ENCODE measurements around the gene POP7.
"Not testable (repeated sequence)": the region's sequence is repeated elsewhere in the genome, so short reads cannot be mapped to it uniquely, and the experiment has no call there.

The POP7 gene

DNA sequence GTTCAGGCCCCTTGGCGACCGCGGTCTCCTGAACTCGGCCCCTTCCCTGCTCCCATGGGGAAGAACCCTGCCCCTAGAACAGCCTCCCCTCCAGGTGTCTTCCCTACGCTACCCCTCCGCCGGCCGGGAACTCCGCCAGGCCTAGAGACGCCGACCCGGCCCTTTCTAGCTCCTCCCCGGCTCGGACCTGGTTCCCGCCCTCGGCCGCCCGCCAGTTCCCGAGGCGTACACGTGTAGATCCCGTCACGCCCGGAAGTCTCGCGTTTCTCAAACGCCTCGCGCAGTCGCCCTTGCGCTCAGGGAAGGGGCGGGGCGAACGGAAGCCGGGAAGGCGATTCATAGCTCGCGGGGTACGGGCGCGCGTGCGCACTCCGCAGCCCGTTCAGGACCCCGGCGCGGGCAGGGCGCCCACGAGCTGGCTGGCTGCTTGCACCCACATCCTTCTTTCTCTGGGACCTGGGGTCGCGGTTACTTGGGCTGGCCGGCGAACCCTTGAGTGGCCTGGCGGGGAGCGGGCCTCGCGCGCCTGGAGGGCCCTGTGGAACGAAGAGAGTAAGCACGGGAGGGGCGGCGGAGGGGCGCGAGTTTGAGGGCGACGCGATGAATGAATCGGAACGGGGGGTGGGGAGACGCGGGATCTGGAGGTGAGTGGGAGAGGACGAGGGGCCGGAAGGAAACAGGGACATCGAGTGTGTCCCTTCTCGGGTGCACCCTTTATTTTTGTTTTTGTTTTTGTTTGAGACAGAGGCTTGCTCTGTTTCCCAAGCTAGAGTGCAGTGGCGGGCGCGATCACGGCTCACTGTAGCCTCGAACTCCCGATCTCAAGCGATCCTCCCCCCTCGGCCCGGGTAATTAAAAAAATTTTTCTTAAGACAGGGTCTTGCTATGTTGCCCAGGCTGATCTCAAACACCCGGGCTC lies at the start of gene POP7:
POP7 (plus strand) TSS at position 369 of the 919 bp plus-strand sequence. CDS start 710 bp downstream, outside the sequence.
- in situ Hi-C loops (cut with MboI; ENCODE audit: low pct_unique_long_range_greater_than_20kb, low sequenced_read_pairs, unreplicated experiment), result loop anchor here (10.0 kb wide), 1 partner anchor 149 kb away; the partner anchor contains the start of gene SLC12A9
- TF ChIP-seq, protein P1, sequence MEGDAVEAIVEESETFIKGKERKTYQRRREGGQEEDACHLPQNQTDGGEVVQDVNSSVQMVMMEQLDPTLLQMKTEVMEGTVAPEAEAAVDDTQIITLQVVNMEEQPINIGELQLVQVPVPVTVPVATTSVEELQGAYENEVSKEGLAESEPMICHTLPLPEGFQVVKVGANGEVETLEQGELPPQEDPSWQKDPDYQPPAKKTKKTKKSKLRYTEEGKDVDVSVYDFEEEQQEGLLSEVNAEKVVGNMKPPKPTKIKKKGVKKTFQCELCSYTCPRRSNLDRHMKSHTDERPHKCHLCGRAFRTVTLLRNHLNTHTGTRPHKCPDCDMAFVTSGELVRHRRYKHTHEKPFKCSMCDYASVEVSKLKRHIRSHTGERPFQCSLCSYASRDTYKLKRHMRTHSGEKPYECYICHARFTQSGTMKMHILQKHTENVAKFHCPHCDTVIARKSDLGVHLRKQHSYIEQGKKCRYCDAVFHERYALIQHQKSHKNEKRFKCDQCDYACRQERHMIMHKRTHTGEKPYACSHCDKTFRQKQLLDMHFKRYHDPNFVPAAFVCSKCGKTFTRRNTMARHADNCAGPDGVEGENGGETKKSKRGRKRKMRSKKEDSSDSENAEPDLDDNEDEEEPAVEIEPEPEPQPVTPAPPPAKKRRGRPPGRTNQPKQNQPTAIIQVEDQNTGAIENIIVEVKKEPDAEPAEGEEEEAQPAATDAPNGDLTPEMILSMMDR (IDR thresholded peaks at IDR 0.05; ENCODE audit: extremely low read depth, insufficient read depth, missing control alignments), result no peak
- peak; percentile 97 for DNase-seq (ENCODE audit: low spot score)

DNA sequence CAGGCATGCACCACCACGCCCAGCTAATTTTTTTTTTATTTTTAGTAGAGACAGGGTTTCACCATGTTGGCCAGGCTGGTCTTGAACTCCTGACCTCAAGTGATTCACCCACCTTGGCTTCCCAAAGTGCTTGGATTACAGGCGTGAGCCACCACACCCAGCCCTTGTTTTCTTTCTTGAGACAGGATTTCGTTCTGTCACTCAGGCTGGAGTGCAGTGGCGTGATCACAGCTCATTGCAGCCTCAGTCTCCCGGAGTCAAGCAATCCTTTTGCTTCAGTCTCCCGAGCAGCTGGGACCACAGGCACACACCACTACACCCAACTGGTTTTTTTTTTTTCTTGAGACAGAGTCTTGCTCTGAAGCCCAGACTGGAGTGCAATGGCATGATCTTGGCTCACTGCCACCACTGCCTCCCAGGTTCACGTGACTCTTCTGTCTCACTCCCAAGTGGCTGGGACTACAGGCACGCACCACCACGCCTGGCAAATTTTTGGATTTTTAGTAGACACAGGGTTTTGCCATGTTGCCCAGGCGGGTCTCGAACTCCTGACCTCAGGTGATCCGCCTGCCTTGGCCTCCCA lies 43.6 kb upstream of the POP7 start:
- DNase-seq (ENCODE audit: low spot score); in situ Hi-C loops (cut with MboI; ENCODE audit: low pct_unique_long_range_greater_than_20kb, low sequenced_read_pairs, unreplicated experiment): not testable (repeated sequence)

DNA sequence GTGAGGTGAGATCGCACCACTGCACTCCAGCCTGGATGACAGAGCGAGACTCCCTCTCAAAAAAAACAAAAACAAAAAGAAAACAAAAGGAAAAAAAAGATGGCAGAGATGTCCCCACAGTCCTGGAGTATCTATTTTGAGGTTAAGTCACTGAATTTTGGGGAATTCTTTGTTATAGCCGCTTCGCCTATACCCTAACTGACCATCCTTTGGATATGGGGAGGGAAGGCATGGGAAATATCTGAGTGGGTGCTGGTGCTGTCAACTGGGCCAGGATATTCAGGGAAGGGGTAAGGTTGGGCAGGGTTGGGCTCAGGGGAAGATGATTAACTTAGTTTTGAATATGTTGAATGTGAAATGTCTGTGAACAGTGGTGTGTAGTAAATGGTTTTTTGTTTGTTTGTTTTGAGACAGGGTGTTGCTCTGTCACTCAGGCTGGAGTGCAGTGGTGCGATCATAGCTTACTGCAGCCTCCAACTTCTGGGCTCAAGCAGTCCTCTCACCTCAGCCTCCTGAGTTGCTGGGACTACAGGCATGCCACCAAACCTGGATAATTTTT lies 40.7 kb upstream of the POP7 start:
- TF ChIP-seq, protein P1 (IDR thresholded peaks at IDR 0.05; ENCODE audit: extremely low read depth, insufficient read depth, missing control alignments), result no peak
- in situ Hi-C loops (cut with MboI; ENCODE audit: low pct_unique_long_range_greater_than_20kb, low sequenced_read_pairs, unreplicated experiment), result no loop called here
- no peak for DNase-seq (ENCODE audit: low spot score)

DNA sequence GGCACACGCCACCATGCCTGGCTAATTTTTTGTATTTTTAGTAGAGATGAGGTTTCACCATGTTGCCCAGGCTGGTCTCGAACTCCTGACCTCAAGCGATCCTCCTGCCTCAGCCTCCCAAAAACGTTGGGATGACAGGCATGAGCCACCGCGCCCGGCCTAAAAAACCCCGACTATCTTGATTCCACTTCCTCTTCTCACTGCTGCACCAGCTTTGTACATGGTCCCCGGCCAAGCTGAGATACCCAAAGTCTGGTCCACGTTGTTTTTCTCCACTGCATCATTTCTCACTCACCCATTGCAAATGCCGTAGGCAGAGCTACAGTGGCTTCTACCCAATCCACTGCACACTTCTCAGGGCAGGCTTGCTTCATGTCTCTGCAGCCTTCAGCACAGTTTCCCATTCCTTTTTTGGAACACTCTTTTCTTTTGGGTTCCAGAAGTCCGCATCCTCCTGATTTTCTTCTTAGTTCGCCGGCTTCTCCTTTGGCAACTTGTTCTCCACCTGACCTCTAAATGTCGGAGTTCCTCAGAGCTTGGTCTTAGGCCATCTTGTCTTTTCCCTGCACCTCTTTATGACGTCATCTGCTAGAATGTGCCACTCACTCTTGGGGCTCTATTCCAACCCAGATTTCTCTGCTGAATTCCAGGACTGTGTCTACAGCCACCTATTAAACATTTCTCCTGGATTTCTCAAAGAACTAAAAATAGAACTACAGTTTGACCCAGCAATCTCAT lies 38.4 kb upstream of the POP7 start:
- no peak for DNase-seq (ENCODE audit: low spot score)
- TF ChIP-seq, protein P1 (IDR thresholded peaks at IDR 0.05; ENCODE audit: extremely low read depth, insufficient read depth, missing control alignments), result no peak
- in situ Hi-C loops (cut with MboI; ENCODE audit: low pct_unique_long_range_greater_than_20kb, low sequenced_read_pairs, unreplicated experiment), result no loop called here

DNA sequence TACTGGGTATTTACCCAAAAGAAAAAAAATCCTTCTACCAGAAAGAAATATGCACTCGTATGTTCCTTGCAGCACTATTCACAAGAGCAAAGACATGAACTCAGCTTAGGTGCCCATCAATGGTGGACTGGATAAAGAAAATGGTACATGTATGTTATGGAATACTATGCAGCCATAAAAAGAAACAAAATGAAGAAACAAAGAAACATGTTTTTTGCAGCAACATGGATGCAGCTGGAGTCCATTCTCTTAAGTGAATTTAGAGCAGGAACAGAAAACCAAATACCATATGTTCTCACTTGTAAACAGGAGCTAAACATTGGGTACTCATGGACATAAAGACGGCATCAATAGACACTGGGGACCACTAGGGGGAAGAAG lies 37.9 kb upstream of the POP7 start:
- TF ChIP-seq, protein P1 (IDR thresholded peaks at IDR 0.05; ENCODE audit: extremely low read depth, insufficient read depth, missing control alignments), result no peak
- no peak for DNase-seq (ENCODE audit: low spot score)
- in situ Hi-C loops (cut with MboI; ENCODE audit: low pct_unique_long_range_greater_than_20kb, low sequenced_read_pairs, unreplicated experiment), result no loop called here

DNA sequence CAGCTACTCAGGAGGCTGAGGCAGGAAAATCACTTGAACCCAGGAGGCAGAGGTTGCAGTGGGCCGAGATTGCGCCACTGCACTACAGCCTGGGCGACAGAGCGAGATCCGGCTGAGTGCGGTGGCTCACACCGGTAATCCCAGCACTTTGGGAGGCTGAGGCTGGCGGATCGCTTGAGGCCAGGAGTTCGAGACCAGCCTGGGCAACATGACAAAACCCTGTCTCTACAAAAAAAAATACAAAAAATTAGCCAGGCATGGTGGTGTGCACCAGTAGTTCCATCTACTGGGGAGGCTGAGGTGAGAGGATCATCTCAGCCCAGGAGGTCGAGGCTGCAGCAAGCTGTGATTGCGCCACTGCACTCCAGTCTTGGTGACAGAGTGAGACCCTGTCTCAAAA lies 36.8 kb upstream of the POP7 start:
- in situ Hi-C loops (cut with MboI; ENCODE audit: low pct_unique_long_range_greater_than_20kb, low sequenced_read_pairs, unreplicated experiment); DNase-seq (ENCODE audit: low spot score): not testable (repeated sequence)

DNA sequence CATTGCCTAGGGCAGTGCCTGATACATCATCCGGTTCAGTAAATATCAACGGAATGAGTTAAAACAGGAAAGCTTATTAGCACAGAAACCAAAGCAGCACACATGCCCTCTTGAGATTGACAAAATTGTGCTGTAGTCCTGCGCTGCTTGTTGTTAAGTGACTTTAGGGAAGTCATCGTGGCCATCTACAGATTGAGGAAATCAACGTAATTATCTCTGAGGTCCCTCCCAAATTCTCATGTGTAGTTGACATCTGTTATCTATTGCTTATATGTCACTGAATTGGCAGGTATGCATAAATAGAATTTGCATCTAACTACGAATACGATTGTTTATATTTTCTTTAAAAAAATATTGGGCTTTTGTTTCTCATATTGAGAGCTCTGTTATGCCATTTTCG lies 35.8 kb upstream of the POP7 start:
- TF ChIP-seq, protein P1 (IDR thresholded peaks at IDR 0.05; ENCODE audit: extremely low read depth, insufficient read depth, missing control alignments), result no peak
- DNase-seq (ENCODE audit: low spot score), result no peak
- in situ Hi-C loops (cut with MboI; ENCODE audit: low pct_unique_long_range_greater_than_20kb, low sequenced_read_pairs, unreplicated experiment), result no loop called here

All from GM13977 (cell line).